Peyer's patch (tissue), 4 donors: ENCODE results near the gene PTPN12. TPM values are rescaled to one million over a fixed set of nuclear protein-coding genes. Genes with fewer than 3 reads are reported as not detected.

Source experiments
- DNase-seq, 3 donors: peaks; one replicate each; pipeline ENCODE4 v3.0.0-alpha.2; 2017 to 2019
- H3K27ac ChIP-seq, 4 donors: fragments of 200-600 bp; sonication (generic); one replicate each; pipeline ENCODE4 v1.5.1; 2016 to 2019
- H3K27me3 ChIP-seq, 2 donors: fragments of 200-600 bp; sonication (generic); one replicate each; pipeline ENCODE4 v1.5.1; 2019
- H3K36me3 ChIP-seq, 3 donors: fragments of 200-600 bp; sonication (generic); one replicate each; pipeline ENCODE4 v1.5.1; 2016 to 2019
- H3K4me1 ChIP-seq, 4 donors: fragments of 200-600 bp; sonication (generic); one replicate each; pipeline ENCODE4 v1.5.1; 2016 to 2019
- H3K4me3 ChIP-seq, 4 donors: fragments of 200-600 bp; sonication (generic); 1 replicate in 3 of 4; 2 replicates in 1 of 4; pipeline ENCODE4 v1.5.1; 2016 to 2019; ENCODE audit warnings: mild to moderate bottlenecking in 1 of 4
- H3K9me3 ChIP-seq, 4 donors: fragments of 200-600 bp; sonication (generic); one replicate each; pipeline ENCODE4 v1.5.1; 2016 to 2019; ENCODE audit warnings: mild to moderate bottlenecking in 1 of 4
- CTCF ChIP-seq, 6 experiments: fragments of 450-650 bp in 4 of 6; fragments of 200-600 bp in 2 of 6; sonication (generic) in 1 of 6; IDR thresholded peaks; one replicate each; pipeline ENCODE4 v1.5.1; 2017 to 2019; ENCODE audit warnings: antibody characterized with exemption in 6 of 6, mild to moderate bottlenecking in 3 of 6, moderate library complexity in 1 of 6
- POLR2A ChIP-seq, 2 donors: fragments of 450-650 bp; IDR thresholded peaks; one replicate each; pipeline ENCODE4 v1.5.1; 2017; ENCODE audit warnings: antibody characterized with exemption in 2 of 2, mild to moderate bottlenecking in 2 of 2, moderate library complexity in 2 of 2
- total RNA-seq, 4 donors: library from RNA; depleted of rRNA; stranded (reverse); fragments of >200 nt; gene quantifications; one replicate each; pipeline ENCODE4 v1.1.0, GENCODE V29; 2016

Gene PTPN12
- total RNA-seq, 4 donors from 2014 or later: 41.3 to 176 (median 66.9) TPM

- H3K9me3 ChIP-seq: no peaks in the 10 kb centered on the region
- H3K36me3 ChIP-seq: no peaks in the 10 kb centered on the region
- no peak overlapping the region for H3K4me3 ChIP-seq
- TF ChIP-seq POLR2A (IDR thresholded peaks at IDR 0.05): no peak
- no peak for DNase-seq
- no peaks in the 10 kb centered on the region for H3K4me1 ChIP-seq
- no peak overlapping the region for H3K27ac ChIP-seq
- H3K27me3 ChIP-seq: no peaks in the 10 kb centered on the region
Measured at GRCh38 chr7:77549106-77549870, 12.2 kb downstream of the PTPN12 start.

GRCh38 chr7:77550586-77550985 lies 13.5 kb downstream of the PTPN12 start:
- no peaks in the 10 kb centered on the region for H3K36me3 ChIP-seq
- H3K4me3 ChIP-seq: no peak overlapping the region
- H3K4me1 ChIP-seq: no peaks in the 10 kb centered on the region
- H3K27ac ChIP-seq: no peak overlapping the region
- no peaks in the 10 kb centered on the region for H3K9me3 ChIP-seq
- DNase-seq: no peak
- no peaks in the 10 kb centered on the region for H3K27me3 ChIP-seq
- TF ChIP-seq POLR2A (IDR thresholded peaks at IDR 0.05) (no peak), CTCF (IDR thresholded peaks at IDR 0.05) (no peak)

GRCh38 chr7:77553123-77553522 lies 16.0 kb downstream of the PTPN12 start:
- Histone ChIP-seq H3K4me3 (no peak overlapping the region), H3K27me3 (no peaks in the 10 kb centered on the region), H3K4me1 (no peaks in the 10 kb centered on the region), H3K27ac (no peak overlapping the region), H3K9me3 (no peaks in the 10 kb centered on the region), H3K36me3 (peaks cover 0 to 10% (median 0%) of the 10 kb centered on the region in 3 donors)
- DNase-seq: no peak
- no peak for TF ChIP-seq POLR2A (IDR thresholded peaks at IDR 0.05)

- H3K4me1 ChIP-seq: peaks cover 0 to 22% (median 0%) of the 10 kb centered on the region in 4 donors
- DNase-seq: no peak
- no peak for TF ChIP-seq CTCF (IDR thresholded peaks at IDR 0.05)
- no peak for TF ChIP-seq POLR2A (IDR thresholded peaks at IDR 0.05)
- peaks cover 0 to 10% (median 0%) of the 10 kb centered on the region in 3 donors for H3K36me3 ChIP-seq
- no peaks in the 10 kb centered on the region for H3K27me3 ChIP-seq
- H3K27ac ChIP-seq: peak overlapping the region in 1 of 4 donors; percentile 27
- no peak overlapping the region for H3K4me3 ChIP-seq
- no peaks in the 10 kb centered on the region for H3K9me3 ChIP-seq
Measured at GRCh38 chr7:77558284-77558967, 21.3 kb downstream of the PTPN12 start.

GRCh38 chr7:77561352-77561751 lies 24.3 kb downstream of the PTPN12 start:
- no peak for DNase-seq
- H3K4me1 ChIP-seq: peaks cover 0 to 26% (median 0%) of the 10 kb centered on the region in 4 donors
- H3K36me3 ChIP-seq: peaks cover 0 to 9% (median 0%) of the 10 kb centered on the region in 3 donors
- no peaks in the 10 kb centered on the region for H3K27me3 ChIP-seq
- H3K9me3 ChIP-seq: no peaks in the 10 kb centered on the region
- no peak overlapping the region for H3K4me3 ChIP-seq
- no peak overlapping the region for H3K27ac ChIP-seq
- no peak for TF ChIP-seq POLR2A (IDR thresholded peaks at IDR 0.05)
- TF ChIP-seq CTCF (IDR thresholded peaks at IDR 0.05): no peak

GRCh38 chr7:77563275-77563674 lies 26.2 kb downstream of the PTPN12 start:
- TF ChIP-seq CTCF (IDR thresholded peaks at IDR 0.05): no peak
- TF ChIP-seq POLR2A (IDR thresholded peaks at IDR 0.05): no peak
- no peak overlapping the region for H3K4me3 ChIP-seq
- no peak overlapping the region for H3K27ac ChIP-seq
- no peaks in the 10 kb centered on the region for H3K9me3 ChIP-seq
- no peaks in the 10 kb centered on the region for H3K36me3 ChIP-seq
- H3K27me3 ChIP-seq: no peaks in the 10 kb centered on the region
- H3K4me1 ChIP-seq: peaks cover 0 to 30% (median 0%) of the 10 kb centered on the region in 4 donors
- DNase-seq: no peak
